GM23248 (cell line): Measurements from ENCODE around the gene NQO1. TPM values are rescaled to one million over a fixed set of nuclear protein-coding genes. Genes with fewer than 3 reads are reported as not detected.

Source experiments
- DNase-seq: peaks from one replicate; pipeline ENCODE4 v3.0.0-alpha.2; 2015
- H2AFZ ChIP-seq: fragments of 200-600 bp; sonication (generic); 2 replicates; pipeline ENCODE4 v1.6.1; 2016; ENCODE audit warnings: antibody characterized with exemption
- H3F3A ChIP-seq: fragments of 200-600 bp; sonication (generic); 2 replicates; pipeline ENCODE4 v1.6.1; 2016; ENCODE audit warnings: mild to moderate bottlenecking, antibody characterized with exemption, mixed run types; ENCODE audit not compliant: insufficient read depth
- H3K27ac ChIP-seq: fragments of 200-600 bp; sonication (generic); 2 replicates; pipeline ENCODE4 v1.5.1; 2016; ENCODE audit warnings: mild to moderate bottlenecking
- H3K27me3 ChIP-seq: fragments of 200-600 bp; sonication (generic); replicated peaks from 2 replicates; pipeline ENCODE4 v1.6.1; 2016; ENCODE audit warnings: mild to moderate bottlenecking; ENCODE audit not compliant: insufficient read depth
- H3K36me3 ChIP-seq: fragments of 200-600 bp; sonication (generic); 2 replicates; pipeline ENCODE4 v1.6.1; 2016; ENCODE audit warnings: low read depth, mild to moderate bottlenecking
- H3K4me1 ChIP-seq: fragments of 200-600 bp; sonication (generic); 2 replicates; pipeline ENCODE4 v1.6.1; 2016; ENCODE audit warnings: mild to moderate bottlenecking; ENCODE audit not compliant: insufficient read depth
- H3K4me2 ChIP-seq: fragments of 200-600 bp; sonication (generic); one replicate; pipeline ENCODE4 v1.6.1; 2016; ENCODE audit warnings: mild to moderate bottlenecking; ENCODE audit not compliant: unreplicated experiment
- H3K4me3 ChIP-seq: fragments of 200-600 bp; sonication (generic); 2 replicates; pipeline ENCODE4 v1.5.1; 2016; ENCODE audit warnings: mild to moderate bottlenecking
- H3K79me2 ChIP-seq: fragments of 200-600 bp; sonication (generic); 2 replicates; pipeline ENCODE4 v1.6.1; 2016; ENCODE audit warnings: mild to moderate bottlenecking; ENCODE audit not compliant: insufficient read depth
- H3K9ac ChIP-seq: fragments of 200-600 bp; sonication (generic); 2 replicates; pipeline ENCODE4 v1.6.1; 2016; ENCODE audit warnings: mild to moderate bottlenecking
- H3K9me2 ChIP-seq: fragments of 200-600 bp; sonication (generic); 2 replicates; pipeline ENCODE4 v1.6.1; 2016; ENCODE audit warnings: mixed run types, mild to moderate bottlenecking, moderate library complexity; ENCODE audit not compliant: insufficient read depth
- H3K9me3 ChIP-seq: fragments of 200-600 bp; sonication (generic); one replicate; pipeline ENCODE4 v1.6.1; 2017; ENCODE audit warnings: low read depth
- H4K20me1 ChIP-seq: fragments of 200-600 bp; sonication (generic); 2 replicates; pipeline ENCODE4 v1.6.0; 2016; ENCODE audit not compliant: insufficient read depth
- EZH2 ChIP-seq: fragments of 200-600 bp; sonication (generic); IDR thresholded peaks from 2 replicates; pipeline ENCODE4 v1.6.1; 2018; ENCODE audit warnings: antibody characterized with exemption, mild to moderate bottlenecking; ENCODE audit not compliant: insufficient read depth, poor library complexity, severe bottlenecking
- EZH2phosphoT487 ChIP-seq: fragments of 200-600 bp; sonication (generic); IDR thresholded peaks from 2 replicates; pipeline ENCODE4 v1.6.1; 2018; ENCODE audit warnings: antibody characterized with exemption, moderate library complexity, mild to moderate bottlenecking, low read depth; ENCODE audit not compliant: insufficient read depth
- WGBS, 2 experiments: methylation state at CpG; one replicate each; pipeline ENCODE4 v1.1.6; 2015 to 2017; ENCODE audit warnings: low lambda C conversion rate in 2 of 2, low coverage in 1 of 2; ENCODE audit errors: missing lambda C conversion rate in 2 of 2; 5-methylcytosine and 5-hydroxymethylcytosine counted together
- in situ Hi-C: fragments of 300-500 bp; cut with MboI; formaldehyde crosslinking; loops from 2 replicates; pipeline ENCODE4 v1.15.0; 2020
- polyA plus RNA-seq: library from polyadenylated mRNA; unstranded; fragments of >200 nt; fragmentation: Nextera tagmentation; extraction: Ambion mirVana; gene quantifications from 2 replicates; pipeline ENCODE4 v1.2.1, GENCODE V29; 2016
- total RNA-seq: library from RNA; depleted of rRNA; stranded (reverse); fragments of >200 nt; shearing (Covaris generic); gene quantifications from 2 replicates; pipeline ENCODE4 v1.2.3, GENCODE V29; 2014

Gene NQO1
- total and polyA plus RNA-seq, 2 experiments from 2014 or later: 431 to 501 TPM

DNA sequence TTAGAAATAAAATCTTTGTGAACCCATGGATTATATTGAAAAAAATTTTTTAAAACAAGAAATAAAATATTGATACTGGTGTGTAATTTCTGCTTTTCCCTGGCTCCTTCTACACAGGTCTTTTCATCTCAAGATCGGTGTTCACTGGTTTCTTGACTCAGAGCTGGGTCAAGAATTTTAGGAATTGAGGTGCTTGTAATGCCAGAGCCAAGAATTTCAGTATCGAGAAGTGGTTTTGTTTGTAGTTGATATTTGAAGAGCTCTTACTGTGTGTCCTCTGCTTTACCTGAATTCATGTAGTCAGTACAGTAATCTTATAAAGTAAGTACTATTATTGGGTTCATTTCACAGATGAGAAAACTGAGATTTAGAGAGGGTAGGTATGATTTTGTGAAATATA is 43.0 kb upstream of the NQO1 start:
- in situ Hi-C loops: no loop called here
- H3K9ac ChIP-seq: no peak overlapping the region
- 0 out of 2 replicates have a peak, but pooled peaks cover 6% of the 10 kb centered on the region for H3K4me1 ChIP-seq
- H3F3A ChIP-seq: no peaks in the 10 kb centered on the region
- no peaks in the 10 kb centered on the region for H3K9me2 ChIP-seq
- H2AFZ ChIP-seq: no peak overlapping the region
- WGBS, 2 experiments: 46 to 50% methylated on average over 2 of the region's 2 CpGs
- no peak for TF ChIP-seq EZH2
- no peak for TF ChIP-seq EZH2phosphoT487
- no peaks in the 10 kb centered on the region for H3K27me3 ChIP-seq
- H3K36me3 ChIP-seq: no peaks in the 10 kb centered on the region
- DNase-seq: no peak
- no peak overlapping the region for H3K4me2 ChIP-seq
- H3K79me2 ChIP-seq: peaks cover 97% of the 10 kb centered on the region
- H3K27ac ChIP-seq: no peak overlapping the region
- H3K9me3 ChIP-seq: no peaks in the 10 kb centered on the region
- H3K4me3 ChIP-seq: no peak overlapping the region
- no peaks in the 10 kb centered on the region for H4K20me1 ChIP-seq

- WGBS, 2 experiments: 91% methylated on average over 6 of the region's 6 CpGs
Measured at GRCh38 chr16:69768666-69769065, 42.3 kb upstream of the NQO1 start.

GRCh38 chr16:69767459-69768229 is 41.3 kb upstream of the NQO1 start:
- no peak for DNase-seq
- no peak overlapping the region for H3K4me3 ChIP-seq
- H3F3A ChIP-seq: peaks cover 9% of the 10 kb centered on the region
- peaks cover 97% of the 10 kb centered on the region for H3K79me2 ChIP-seq
- peaks cover 6% of the 10 kb centered on the region for H3K4me1 ChIP-seq
- no peak overlapping the region for H2AFZ ChIP-seq
- H3K9ac ChIP-seq: no peak overlapping the region
- 90 to 93% methylated on average over 5 of the region's 5 CpGs for WGBS, 2 experiments
- H3K9me2 ChIP-seq: no peaks in the 10 kb centered on the region
- in situ Hi-C loops: no loop called here
- no peak overlapping the region for H3K27ac ChIP-seq
- no peak overlapping the region for H3K4me2 ChIP-seq
- H3K36me3 ChIP-seq: no peaks in the 10 kb centered on the region
- TF ChIP-seq EZH2: no peak
- H3K27me3 ChIP-seq: no peaks in the 10 kb centered on the region
- H3K9me3 ChIP-seq: no peaks in the 10 kb centered on the region
- H4K20me1 ChIP-seq: no peaks in the 10 kb centered on the region

More at GRCh38 chr16:69768666-69769065, 42.3 kb upstream of the NQO1 start:
- Histone ChIP-seq H3K9me2 (no peaks in the 10 kb centered on the region), H3K27ac (no peak overlapping the region), H3K4me1 (0 out of 2 replicates have a peak, but pooled peaks cover 6% of the 10 kb centered on the region), H2AFZ (no peak overlapping the region), H3K36me3 (no peaks in the 10 kb centered on the region), H4K20me1 (no peaks in the 10 kb centered on the region), H3K9me3 (no peaks in the 10 kb centered on the region), H3K4me3 (no peak overlapping the region), H3K27me3 (no peaks in the 10 kb centered on the region), H3K79me2 (peaks cover 97% of the 10 kb centered on the region), H3K9ac (no peak overlapping the region), H3K4me2 (no peak overlapping the region), H3F3A (no peaks in the 10 kb centered on the region)
- DNase-seq: no peak
- TF ChIP-seq EZH2phosphoT487 (no peak), EZH2 (no peak)
- in situ Hi-C loops: no loop called here

- H3K27me3 ChIP-seq: no peaks in the 10 kb centered on the region
- 63 to 67% methylated on average over 5 of the region's 5 CpGs for WGBS, 2 experiments
- DNase-seq: peak; percentile 8
- H4K20me1 ChIP-seq: no peaks in the 10 kb centered on the region
- in situ Hi-C loops: no loop called here
- peak overlapping the region; percentile 100 for H3K4me3 ChIP-seq
- H3K4me2 ChIP-seq: peak overlapping the region; percentile 97
- TF ChIP-seq EZH2: no peak
- no peak for TF ChIP-seq EZH2phosphoT487
- H3K4me1 ChIP-seq: peaks cover 6% of the 10 kb centered on the region
- peaks cover 67% of the 10 kb centered on the region for H3K79me2 ChIP-seq
- H2AFZ ChIP-seq: peak overlapping the region; percentile 97; the same call in 1 of the 2 replicates
- H3K9ac ChIP-seq: peak overlapping the region; percentile 96
- no peaks in the 10 kb centered on the region for H3K9me2 ChIP-seq
- H3F3A ChIP-seq: peaks cover 11% of the 10 kb centered on the region
- H3K27ac ChIP-seq: peak overlapping the region; percentile 89
- H3K9me3 ChIP-seq: no peaks in the 10 kb centered on the region
- H3K36me3 ChIP-seq: no peaks in the 10 kb centered on the region
Measured at GRCh38 chr16:69763599-69763942, 37.2 kb upstream of the NQO1 start.
